ENCODE measurements around the gene TBC1D8B.
A peak's percentile ranks its signal among the peaks of the same experiment; 100 is the strongest.

The TBC1D8B gene

GRCh38 chrX:106901341-106901740 is 98.9 kb downstream of the TBC1D8B start:
- Histone ChIP-seq H3K36me3 (no peaks in the 10 kb centered on the region), H3K4me3 (ENCODE audit: low read depth, low read length) (no peak overlapping the region), H3K27me3 (ENCODE audit: insufficient read depth, low read depth, severe bottlenecking) (peaks cover 6% of the 10 kb centered on the region), H3K9me3 (ENCODE audit: severe bottlenecking) (no peaks in the 10 kb centered on the region), H3K27ac (no peak overlapping the region)
- TF ChIP-seq, protein P1, sequence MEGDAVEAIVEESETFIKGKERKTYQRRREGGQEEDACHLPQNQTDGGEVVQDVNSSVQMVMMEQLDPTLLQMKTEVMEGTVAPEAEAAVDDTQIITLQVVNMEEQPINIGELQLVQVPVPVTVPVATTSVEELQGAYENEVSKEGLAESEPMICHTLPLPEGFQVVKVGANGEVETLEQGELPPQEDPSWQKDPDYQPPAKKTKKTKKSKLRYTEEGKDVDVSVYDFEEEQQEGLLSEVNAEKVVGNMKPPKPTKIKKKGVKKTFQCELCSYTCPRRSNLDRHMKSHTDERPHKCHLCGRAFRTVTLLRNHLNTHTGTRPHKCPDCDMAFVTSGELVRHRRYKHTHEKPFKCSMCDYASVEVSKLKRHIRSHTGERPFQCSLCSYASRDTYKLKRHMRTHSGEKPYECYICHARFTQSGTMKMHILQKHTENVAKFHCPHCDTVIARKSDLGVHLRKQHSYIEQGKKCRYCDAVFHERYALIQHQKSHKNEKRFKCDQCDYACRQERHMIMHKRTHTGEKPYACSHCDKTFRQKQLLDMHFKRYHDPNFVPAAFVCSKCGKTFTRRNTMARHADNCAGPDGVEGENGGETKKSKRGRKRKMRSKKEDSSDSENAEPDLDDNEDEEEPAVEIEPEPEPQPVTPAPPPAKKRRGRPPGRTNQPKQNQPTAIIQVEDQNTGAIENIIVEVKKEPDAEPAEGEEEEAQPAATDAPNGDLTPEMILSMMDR (IDR thresholded peaks at IDR 0.05; ENCODE audit: low read depth, low read length), result no peak
- DNase-seq, result no peak

GRCh38 chrX:106901781-106902219 is 99.3 kb downstream of the TBC1D8B start:
- peaks cover 3% of the 10 kb centered on the region for H3K27me3 ChIP-seq (ENCODE audit: insufficient read depth, low read depth, severe bottlenecking)
- no peak overlapping the region for H3K4me3 ChIP-seq (ENCODE audit: low read depth, low read length)
- H3K27ac ChIP-seq, result no peak overlapping the region
- no peaks in the 10 kb centered on the region for H3K36me3 ChIP-seq
- no peak for DNase-seq
- no peaks in the 10 kb centered on the region for H3K9me3 ChIP-seq (ENCODE audit: severe bottlenecking)
- TF ChIP-seq, protein P1 (IDR thresholded peaks at IDR 0.05; ENCODE audit: low read depth, low read length), result no peak

DNA sequence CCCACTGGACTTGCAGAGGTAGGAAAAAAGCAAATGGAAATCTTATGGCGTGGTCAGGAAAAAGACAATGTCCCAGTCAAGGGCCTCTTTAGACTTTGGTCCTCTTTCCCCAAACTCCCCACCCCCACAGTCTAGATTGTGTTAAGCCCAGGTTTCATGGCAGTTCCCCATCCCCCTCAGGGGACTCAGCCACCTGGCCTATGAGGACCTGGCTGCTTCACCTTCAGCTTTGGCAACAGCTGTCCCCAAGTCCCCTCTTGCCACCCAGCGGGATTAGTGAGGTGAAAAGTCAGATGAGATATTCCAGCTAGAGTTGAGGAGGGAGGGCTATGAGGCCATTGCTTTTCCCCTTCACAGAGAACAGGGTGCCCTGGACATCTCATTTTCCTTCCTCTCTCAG is 100.2 kb downstream of the TBC1D8B start:
- peak; percentile 64 for DNase-seq
- no peak overlapping the region for H3K27ac ChIP-seq
- no peaks in the 10 kb centered on the region for H3K27me3 ChIP-seq (ENCODE audit: insufficient read depth, low read depth, severe bottlenecking)
- TF ChIP-seq, protein P1 (IDR thresholded peaks at IDR 0.05; ENCODE audit: low read depth, low read length), result no peak
- H3K4me3 ChIP-seq (ENCODE audit: low read depth, low read length), result no peak overlapping the region
- no peaks in the 10 kb centered on the region for H3K36me3 ChIP-seq
- no peaks in the 10 kb centered on the region for H3K9me3 ChIP-seq (ENCODE audit: severe bottlenecking)

- Histone ChIP-seq H3K9me3 (ENCODE audit: severe bottlenecking) (no peaks in the 10 kb centered on the region), H3K36me3 (no peaks in the 10 kb centered on the region), H3K4me3 (ENCODE audit: low read depth, low read length) (no peak within 1 kb of the TSS), H3K27me3 (ENCODE audit: insufficient read depth, low read depth, severe bottlenecking) (no peaks in the 10 kb centered on the region), H3K27ac (no peak within 1 kb of the TSS)
- DNase-seq, result no peak
- TF ChIP-seq, protein P1 (IDR thresholded peaks at IDR 0.05; ENCODE audit: low read depth, low read length), result no peak
Measured at GRCh38 chrX:106903291-106903824, 100.9 kb downstream of the TBC1D8B start, which contains the start of gene RIPPLY1. TSS of gene RIPPLY1 (minus strand) at chrX:106903341. CDS start at chrX:106903287, 54 bp downstream.

DNA sequence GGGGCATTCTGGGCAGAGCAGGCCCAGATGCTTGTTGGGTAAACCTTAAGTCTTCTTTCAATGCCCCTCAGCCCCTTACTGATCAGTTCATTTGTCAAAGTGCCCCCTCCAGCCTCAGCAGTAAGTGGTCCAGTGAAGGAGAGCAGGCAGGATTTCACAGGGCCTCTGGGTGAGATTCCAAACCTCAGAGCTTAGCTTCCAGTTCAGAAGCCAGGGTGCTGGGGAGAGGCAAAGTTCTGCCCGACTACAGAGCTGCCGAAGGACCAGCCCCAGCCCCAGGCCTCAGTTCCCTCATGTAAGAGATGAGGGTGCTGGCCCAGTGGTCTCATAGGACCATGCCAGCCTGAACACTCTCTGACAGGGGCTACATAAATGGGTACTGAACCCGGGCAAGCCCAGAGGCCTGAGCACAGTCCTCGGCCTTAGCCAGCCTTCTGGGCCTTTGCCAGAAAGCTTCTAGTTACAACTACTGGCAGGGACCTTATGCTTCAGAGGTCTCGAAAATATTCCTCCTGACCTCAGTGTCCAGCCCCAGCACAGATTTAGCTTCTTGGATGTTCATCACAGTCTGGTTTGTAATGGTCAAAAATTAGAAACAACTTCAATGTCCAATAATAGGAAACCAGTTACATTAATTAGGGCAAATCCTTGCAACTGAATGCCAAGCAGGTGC is 101.5 kb downstream of the TBC1D8B start:
- Histone ChIP-seq H3K27ac (no peak overlapping the region), H3K9me3 (ENCODE audit: severe bottlenecking) (no peaks in the 10 kb centered on the region), H3K27me3 (ENCODE audit: insufficient read depth, low read depth, severe bottlenecking) (no peaks in the 10 kb centered on the region), H3K36me3 (no peaks in the 10 kb centered on the region), H3K4me3 (ENCODE audit: low read depth, low read length) (no peak overlapping the region)
- TF ChIP-seq, protein P1 (IDR thresholded peaks at IDR 0.05; ENCODE audit: low read depth, low read length), result no peak
- DNase-seq, result no peak
